ENCODE results near the gene ALK.

The ALK gene

GRCh38 chr2:29175338-29175737 lies 746.0 kb downstream of the ALK start:
- Histone ChIP-seq H3K9ac (ENCODE audit: low read depth, low read length) (no peak overlapping the region), H3K9me3 (ENCODE audit: control insufficient read depth, insufficient read depth, low read length) (no peaks in the 10 kb centered on the region), H3K4me1 (ENCODE audit: insufficient read depth, low read length) (no peaks in the 10 kb centered on the region), H3K36me3 (ENCODE audit: insufficient read depth, low read length) (no peaks in the 10 kb centered on the region)

GRCh38 chr2:29174937-29175336 lies 746.4 kb downstream of the ALK start:
- no peak overlapping the region for H3K9ac ChIP-seq (ENCODE audit: low read depth, low read length)
- H3K4me1 ChIP-seq (ENCODE audit: insufficient read depth, low read length): no peaks in the 10 kb centered on the region
- no peaks in the 10 kb centered on the region for H3K9me3 ChIP-seq (ENCODE audit: control insufficient read depth, insufficient read depth, low read length)
- H3K36me3 ChIP-seq (ENCODE audit: insufficient read depth, low read length): no peaks in the 10 kb centered on the region

- H3K9ac ChIP-seq (ENCODE audit: low read depth, low read length): no peak overlapping the region
- H3K36me3 ChIP-seq (ENCODE audit: insufficient read depth, low read length): no peaks in the 10 kb centered on the region
- no peaks in the 10 kb centered on the region for H3K9me3 ChIP-seq (ENCODE audit: control insufficient read depth, insufficient read depth, low read length)
- 0 out of 2 replicates have a peak, but pooled peaks cover 6% of the 10 kb centered on the region for H3K4me1 ChIP-seq (ENCODE audit: insufficient read depth, low read length)
Observed at GRCh38 chr2:29166242-29167039, 754.9 kb downstream of the ALK start.

- 0 out of 2 replicates have a peak, but pooled peaks cover 6% of the 10 kb centered on the region for H3K4me1 ChIP-seq (ENCODE audit: insufficient read depth, low read length)
- H3K36me3 ChIP-seq (ENCODE audit: insufficient read depth, low read length): no peaks in the 10 kb centered on the region
- H3K9me3 ChIP-seq (ENCODE audit: control insufficient read depth, insufficient read depth, low read length): no peaks in the 10 kb centered on the region
- H3K9ac ChIP-seq (ENCODE audit: low read depth, low read length): no peak overlapping the region
Observed at GRCh38 chr2:29165362-29166241, 755.8 kb downstream of the ALK start.

- H3K9ac ChIP-seq (ENCODE audit: low read depth, low read length): no peak overlapping the region
- no peaks in the 10 kb centered on the region for H3K36me3 ChIP-seq (ENCODE audit: insufficient read depth, low read length)
- H3K9me3 ChIP-seq (ENCODE audit: control insufficient read depth, insufficient read depth, low read length): no peaks in the 10 kb centered on the region
- peaks cover 12% of the 10 kb centered on the region for H3K4me1 ChIP-seq (ENCODE audit: insufficient read depth, low read length)
Observed at GRCh38 chr2:29164091-29164846, 757.1 kb downstream of the ALK start.

- H3K4me1 ChIP-seq (ENCODE audit: insufficient read depth, low read length): peaks cover 12% of the 10 kb centered on the region
- H3K9ac ChIP-seq (ENCODE audit: low read depth, low read length): no peak overlapping the region
- no peaks in the 10 kb centered on the region for H3K9me3 ChIP-seq (ENCODE audit: control insufficient read depth, insufficient read depth, low read length)
- no peaks in the 10 kb centered on the region for H3K36me3 ChIP-seq (ENCODE audit: insufficient read depth, low read length)
Observed at GRCh38 chr2:29162204-29162928, 759.0 kb downstream of the ALK start.

- peaks cover 7% of the 10 kb centered on the region for H3K4me1 ChIP-seq (ENCODE audit: insufficient read depth, low read length)
- no peaks in the 10 kb centered on the region for H3K9me3 ChIP-seq (ENCODE audit: control insufficient read depth, insufficient read depth, low read length)
- no peaks in the 10 kb centered on the region for H3K36me3 ChIP-seq (ENCODE audit: insufficient read depth, low read length)
- no peak overlapping the region for H3K9ac ChIP-seq (ENCODE audit: low read depth, low read length)
Observed at GRCh38 chr2:29160184-29160583, 761.2 kb downstream of the ALK start.

- no peak overlapping the region for H3K9ac ChIP-seq (ENCODE audit: low read depth, low read length)
- H3K4me1 ChIP-seq (ENCODE audit: insufficient read depth, low read length): peaks cover 6% of the 10 kb centered on the region
- H3K36me3 ChIP-seq (ENCODE audit: insufficient read depth, low read length): no peaks in the 10 kb centered on the region
- no peaks in the 10 kb centered on the region for H3K9me3 ChIP-seq (ENCODE audit: control insufficient read depth, insufficient read depth, low read length)
Observed at GRCh38 chr2:29159125-29159524, 762.3 kb downstream of the ALK start.

GRCh38 chr2:29157131-29157530 lies 764.3 kb downstream of the ALK start:
- Histone ChIP-seq H3K9me3 (ENCODE audit: control insufficient read depth, insufficient read depth, low read length) (no peaks in the 10 kb centered on the region), H3K4me1 (ENCODE audit: insufficient read depth, low read length) (peaks cover 6% of the 10 kb centered on the region), H3K36me3 (ENCODE audit: insufficient read depth, low read length) (no peaks in the 10 kb centered on the region), H3K9ac (ENCODE audit: low read depth, low read length) (no peak overlapping the region)

- H3K9me3 ChIP-seq (ENCODE audit: control insufficient read depth, insufficient read depth, low read length): no peaks in the 10 kb centered on the region
- no peaks in the 10 kb centered on the region for H3K36me3 ChIP-seq (ENCODE audit: insufficient read depth, low read length)
- no peak overlapping the region for H3K9ac ChIP-seq (ENCODE audit: low read depth, low read length)
- H3K4me1 ChIP-seq (ENCODE audit: insufficient read depth, low read length): peaks cover 6% of the 10 kb centered on the region
Observed at GRCh38 chr2:29155578-29155977, 765.8 kb downstream of the ALK start.

- Histone ChIP-seq H3K9me3 (ENCODE audit: control insufficient read depth, insufficient read depth, low read length) (no peaks in the 10 kb centered on the region), H3K9ac (ENCODE audit: low read depth, low read length) (no peak overlapping the region), H3K4me1 (ENCODE audit: insufficient read depth, low read length) (no peaks in the 10 kb centered on the region), H3K36me3 (ENCODE audit: insufficient read depth, low read length) (no peaks in the 10 kb centered on the region)
Observed at GRCh38 chr2:29154610-29155009, 766.8 kb downstream of the ALK start.

- H3K9me3 ChIP-seq (ENCODE audit: control insufficient read depth, insufficient read depth, low read length): no peaks in the 10 kb centered on the region
- no peak overlapping the region for H3K9ac ChIP-seq (ENCODE audit: low read depth, low read length)
- H3K36me3 ChIP-seq (ENCODE audit: insufficient read depth, low read length): no peaks in the 10 kb centered on the region
- H3K4me1 ChIP-seq (ENCODE audit: insufficient read depth, low read length): no peaks in the 10 kb centered on the region
Observed at GRCh38 chr2:29147963-29148362, 773.4 kb downstream of the ALK start.

- no peaks in the 10 kb centered on the region for H3K36me3 ChIP-seq (ENCODE audit: insufficient read depth, low read length)
- no peaks in the 10 kb centered on the region for H3K9me3 ChIP-seq (ENCODE audit: control insufficient read depth, insufficient read depth, low read length)
- no peak overlapping the region for H3K9ac ChIP-seq (ENCODE audit: low read depth, low read length)
- H3K4me1 ChIP-seq (ENCODE audit: insufficient read depth, low read length): no peaks in the 10 kb centered on the region
Observed at GRCh38 chr2:29146197-29146596, 775.2 kb downstream of the ALK start.

GRCh38 chr2:29143657-29144056 lies 777.7 kb downstream of the ALK start:
- Histone ChIP-seq H3K9me3 (ENCODE audit: control insufficient read depth, insufficient read depth, low read length) (no peaks in the 10 kb centered on the region), H3K4me1 (ENCODE audit: insufficient read depth, low read length) (no peaks in the 10 kb centered on the region), H3K9ac (ENCODE audit: low read depth, low read length) (no peak overlapping the region), H3K36me3 (ENCODE audit: insufficient read depth, low read length) (no peaks in the 10 kb centered on the region)
